ENCODE data around the gene MAP2K4.

The MAP2K4 gene

GRCh38 chr17:12099412-12099811, 78.7 kb downstream of the MAP2K4 start:
- TF ChIP-seq, protein P1, sequence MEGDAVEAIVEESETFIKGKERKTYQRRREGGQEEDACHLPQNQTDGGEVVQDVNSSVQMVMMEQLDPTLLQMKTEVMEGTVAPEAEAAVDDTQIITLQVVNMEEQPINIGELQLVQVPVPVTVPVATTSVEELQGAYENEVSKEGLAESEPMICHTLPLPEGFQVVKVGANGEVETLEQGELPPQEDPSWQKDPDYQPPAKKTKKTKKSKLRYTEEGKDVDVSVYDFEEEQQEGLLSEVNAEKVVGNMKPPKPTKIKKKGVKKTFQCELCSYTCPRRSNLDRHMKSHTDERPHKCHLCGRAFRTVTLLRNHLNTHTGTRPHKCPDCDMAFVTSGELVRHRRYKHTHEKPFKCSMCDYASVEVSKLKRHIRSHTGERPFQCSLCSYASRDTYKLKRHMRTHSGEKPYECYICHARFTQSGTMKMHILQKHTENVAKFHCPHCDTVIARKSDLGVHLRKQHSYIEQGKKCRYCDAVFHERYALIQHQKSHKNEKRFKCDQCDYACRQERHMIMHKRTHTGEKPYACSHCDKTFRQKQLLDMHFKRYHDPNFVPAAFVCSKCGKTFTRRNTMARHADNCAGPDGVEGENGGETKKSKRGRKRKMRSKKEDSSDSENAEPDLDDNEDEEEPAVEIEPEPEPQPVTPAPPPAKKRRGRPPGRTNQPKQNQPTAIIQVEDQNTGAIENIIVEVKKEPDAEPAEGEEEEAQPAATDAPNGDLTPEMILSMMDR (IDR thresholded peaks at IDR 0.05; ENCODE audit: extremely low read depth, missing control alignments) = no peak
- DNase-seq (ENCODE audit: low spot score) = no peak

DNA sequence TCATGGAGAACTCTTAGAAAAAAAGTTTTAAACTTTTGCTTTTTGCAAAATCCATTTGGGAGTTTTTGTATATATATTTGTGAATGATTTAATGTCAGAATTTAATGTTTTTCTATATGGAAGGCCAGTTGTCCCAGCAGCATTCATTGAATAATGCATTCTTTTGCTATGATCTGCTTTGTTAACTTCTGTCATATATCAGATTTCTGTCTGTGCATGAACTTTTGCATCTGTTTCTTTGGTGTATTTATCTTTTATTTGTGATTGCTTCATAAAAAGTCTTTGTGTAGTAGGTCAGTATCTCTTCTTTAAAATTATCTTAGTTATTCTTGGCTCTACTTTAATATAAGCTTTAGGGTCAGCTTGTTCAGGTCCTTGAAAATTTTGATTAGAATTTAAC, 84.2 kb downstream of the MAP2K4 start:
- TF ChIP-seq, protein P1 (IDR thresholded peaks at IDR 0.05; ENCODE audit: extremely low read depth, missing control alignments) = no peak
- DNase-seq (ENCODE audit: low spot score) = no peak

DNA sequence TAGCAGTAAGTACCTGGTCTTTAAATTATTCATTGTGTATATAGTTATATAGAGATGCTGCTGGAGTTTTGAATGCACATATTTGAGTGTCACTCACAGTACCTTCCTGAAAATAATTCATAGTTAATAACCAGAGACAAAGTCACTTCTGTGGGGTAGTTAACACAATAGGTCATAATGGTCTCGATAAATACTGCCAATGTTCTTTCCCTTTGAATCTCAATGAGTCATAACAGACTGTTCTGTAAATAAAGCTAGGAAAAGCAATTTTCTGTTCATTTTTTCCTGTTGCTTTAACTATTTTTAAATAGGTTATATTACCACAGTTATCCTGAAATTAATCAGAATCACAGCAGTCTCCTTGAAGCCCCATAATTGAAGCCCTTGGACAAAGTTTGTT, 87.2 kb downstream of the MAP2K4 start:
- TF ChIP-seq, protein P1 (IDR thresholded peaks at IDR 0.05; ENCODE audit: extremely low read depth, missing control alignments) = no peak
- no peak for DNase-seq (ENCODE audit: low spot score)

- TF ChIP-seq, protein P1 (IDR thresholded peaks at IDR 0.05; ENCODE audit: extremely low read depth, missing control alignments) = no peak
- DNase-seq (ENCODE audit: low spot score) = no peak
These were observed 90.2 kb downstream of the MAP2K4 start for GRCh38 chr17:12110906-12111305.

DNA sequence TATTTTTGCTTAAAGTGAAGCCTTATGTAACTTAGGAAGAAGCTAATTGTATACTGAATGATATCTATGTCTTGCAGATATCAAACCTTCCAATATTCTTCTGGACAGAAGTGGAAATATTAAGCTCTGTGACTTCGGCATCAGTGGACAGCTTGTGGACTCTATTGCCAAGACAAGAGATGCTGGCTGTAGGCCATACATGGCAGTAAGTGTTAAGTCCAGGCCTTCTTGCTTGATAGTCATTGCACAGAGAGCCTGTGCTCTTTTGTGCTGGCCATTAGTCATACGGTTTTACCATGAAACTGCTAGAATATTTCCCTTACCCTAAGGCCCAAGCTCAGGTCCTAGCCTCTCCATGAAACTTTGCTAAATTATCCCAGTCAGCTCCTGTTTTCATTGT, 92.5 kb downstream of the MAP2K4 start:
- DNase-seq (ENCODE audit: low spot score) = no peak
- TF ChIP-seq, protein P1 (IDR thresholded peaks at IDR 0.05; ENCODE audit: extremely low read depth, missing control alignments) = no peak

DNA sequence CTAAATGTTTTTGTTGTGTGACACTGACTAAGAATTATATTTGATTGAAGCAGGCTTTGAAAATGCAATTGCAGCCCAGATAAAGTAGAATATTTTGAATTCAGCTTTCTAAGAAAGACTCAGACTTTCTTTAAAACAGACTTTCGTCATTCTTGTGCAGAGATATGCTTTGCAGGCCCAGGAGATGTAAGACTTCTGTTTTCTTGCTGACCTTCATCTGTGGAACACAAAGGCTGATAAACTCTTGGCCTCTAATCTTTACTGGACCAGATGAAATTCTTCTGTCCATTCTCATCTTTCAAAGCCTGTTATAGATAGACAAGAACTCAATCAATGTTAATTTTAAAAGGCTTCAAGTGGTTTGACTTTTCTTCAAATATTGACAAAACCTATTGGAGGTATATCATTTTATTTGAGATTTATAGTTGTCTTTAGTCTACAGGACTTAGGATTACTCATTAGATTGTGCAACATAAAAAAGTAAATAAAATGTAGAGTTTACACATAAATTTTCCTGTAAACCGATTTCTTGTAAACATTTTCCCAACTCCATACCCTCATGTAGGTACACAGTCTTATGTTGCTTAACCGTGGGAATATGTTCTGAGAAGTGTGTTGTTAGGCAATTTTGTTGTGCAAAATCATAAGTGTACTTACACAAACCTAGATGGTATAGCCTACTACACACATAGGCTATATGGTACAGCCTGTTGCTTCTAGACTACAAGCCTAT, 94.2 kb downstream of the MAP2K4 start:
- TF ChIP-seq, protein P1 (IDR thresholded peaks at IDR 0.05; ENCODE audit: extremely low read depth, missing control alignments) = no peak
- no peak for DNase-seq (ENCODE audit: low spot score)

GRCh38 chr17:12116143-12116542, 95.5 kb downstream of the MAP2K4 start:
- no peak for DNase-seq (ENCODE audit: low spot score)
- TF ChIP-seq, protein P1 (IDR thresholded peaks at IDR 0.05; ENCODE audit: extremely low read depth, missing control alignments) = no peak

Measured in GM20000 (cell line).